GM12878 (cell line): ENCODE measurements around the gene COX6B2. TPM values are rescaled to one million over a fixed set of nuclear protein-coding genes. Genes with fewer than 3 reads are reported as not detected.

Source experiments
- ATAC-seq: fragments of 200-7000 bp; cut with Tn5 transposase; 3 replicates; pipeline ENCODE4 v1.9.1; 2020; ENCODE audit warnings: mild to moderate bottlenecking, moderate library complexity
- BruUV-seq: library from RNA; stranded (reverse); fragments of 400-500 nt; replicated peaks from 2 replicates; lab custom pipeline; 2021; lab: Mats Ljungman, UMichigan
- CTCF ChIA-PET: fragments of 300-600 bp; sonication (Branson Sonifier 250); formaldehyde crosslinking; extraction: SDS; loops from one replicate; lab custom pipeline; 2021; ENCODE audit warnings: inconsistent platforms; lab: Yijun Ruan, JAX
- POLR2A ChIA-PET: fragments of 350-600 bp; formaldehyde crosslinking; extraction: SDS; loops from one replicate; lab custom pipeline; 2021; ENCODE audit warnings: inconsistent platforms; lab: Charles Lee
- RAD21 ChIA-PET: fragments of 300-600 bp; sonication (Branson Sonifier 250); formaldehyde crosslinking; loops from one replicate; lab custom pipeline; 2023; ENCODE audit warnings: antibody characterized with exemption; ENCODE audit not compliant: unreplicated experiment; lab: Charles Lee
- SMC1A ChIA-PET: fragments of 300-600 bp; sonication (Branson Sonifier 250); formaldehyde crosslinking; loops from one replicate; lab custom pipeline; 2023; ENCODE audit not compliant: unreplicated experiment, uncharacterized antibody; lab: Charles Lee
- DNase-seq: peaks from one replicate; pipeline ENCODE4 v3.0.0-alpha.2; 2011; ENCODE audit warnings: low read depth, low spot score
- FAIRE-seq: peaks from 3 replicates; lab custom pipeline; 2011; peaks lifted over from hg19 to GRCh38; lab: Jason Lieb, UNC
- H2AFZ ChIP-seq: 2 replicates; pipeline ENCODE4 v1.6.0; 2011; ENCODE audit warnings: low read depth, low read length, control low read depth; ENCODE audit not compliant: control insufficient read depth
- H3K27ac ChIP-seq: 2 replicates; pipeline ENCODE4 v1.5.1; 2011; ENCODE audit warnings: control low read depth; ENCODE audit not compliant: control insufficient read depth, insufficient read depth
- H3K27me3 ChIP-seq, 2 experiments: replicated peaks in 1 of 2; 2 replicates each; pipeline versions ENCODE4 v1.6.0 to v1.6.1; 2011; ENCODE audit warnings: low read length in 1 of 2; ENCODE audit not compliant: control insufficient read depth in 2 of 2, insufficient read depth in 2 of 2
- H3K36me3 ChIP-seq, 2 experiments: 2 replicates each; pipeline ENCODE4 v1.5.1; 2011; ENCODE audit warnings: low read length in 1 of 2; ENCODE audit not compliant: control insufficient read depth in 2 of 2, insufficient read depth in 2 of 2
- H3K4me1 ChIP-seq: 2 replicates; pipeline ENCODE4 v1.6.1; 2011; ENCODE audit warnings: mild to moderate bottlenecking, low read length, moderate library complexity, mixed read lengths; ENCODE audit not compliant: control insufficient read depth, insufficient read depth
- H3K4me2 ChIP-seq: 2 replicates; pipeline ENCODE4 v1.6.0; 2011; ENCODE audit warnings: control low read depth; ENCODE audit not compliant: control insufficient read depth, insufficient read depth
- H3K4me3 ChIP-seq: fragments of 200-600 bp; sonication (generic); 2 replicates; pipeline ENCODE4 v1.5.1; 2016
- H3K79me2 ChIP-seq: 2 replicates; pipeline ENCODE4 v1.6.0; 2011; ENCODE audit warnings: low read length; ENCODE audit not compliant: control insufficient read depth, insufficient read depth
- H3K9ac ChIP-seq: 2 replicates; pipeline ENCODE4 v1.8.0; 2011; ENCODE audit warnings: low read length, control low read depth, mixed read lengths; ENCODE audit not compliant: control insufficient read depth, insufficient read depth
- H3K9me3 ChIP-seq: replicated peaks from 3 replicates; pipeline ENCODE4 v1.5.1; 2011; ENCODE audit warnings: mild to moderate bottlenecking, low read length; ENCODE audit not compliant: control insufficient read depth, insufficient read depth
- H4K20me1 ChIP-seq: 2 replicates; pipeline ENCODE4 v1.6.0; 2011; ENCODE audit not compliant: control insufficient read depth, insufficient read depth
- POLR2A ChIP-seq: IDR thresholded peaks from 2 replicates; pipeline ENCODE4 v1.6.1; 2011; ENCODE audit warnings: low read depth, mild to moderate bottlenecking, low read length
- SMC3 ChIP-seq: IDR thresholded peaks from 2 replicates; pipeline ENCODE4 v1.6.1; 2011; ENCODE audit warnings: low read length, improper control_type of control experiment, borderline replicate concordance
- ZNF687 ChIP-seq: fragments of 450-650 bp; IDR thresholded peaks from 2 replicates; pipeline ENCODE4 v1.6.1; 2017; ENCODE audit warnings: mild to moderate bottlenecking, moderate library complexity
- WGBS: methylation state at CpG from one replicate; pipeline ENCODE4 v1.1.6; 2016; ENCODE audit warnings: low lambda C conversion rate; ENCODE audit not compliant: insufficient replicate concordance, insufficient coverage; ENCODE audit errors: missing lambda C conversion rate; 5-methylcytosine and 5-hydroxymethylcytosine counted together
- in situ Hi-C: fragments of 300-500 bp; cut with MboI; formaldehyde crosslinking; loops from 9 replicates; pipeline ENCODE4 v1.14.3; 2018; ENCODE audit warnings: mixed read lengths
- intact Hi-C: fragments of 100-400 bp; cut with micrococcal nuclease; formaldehyde crosslinking; loops from one replicate; pipeline ENCODE4 v1.14.2; 2022; ENCODE audit not compliant: unreplicated experiment
- polyA plus RNA-seq, 11 experiments: library from polyadenylated mRNA; depleted of rRNA in 4 of 11; unstranded in 6 of 11; stranded (reverse) in 5 of 11; fragments of >200 nt; fragmentation: Nextera tagmentation in 4 of 11; fragmentation: Illumina TruSeq in 1 of 11; extraction: Ambion mirVana in 4 of 11; extraction: Trizol in 1 of 11; gene quantifications; 1 replicate in 1 of 11; 2 replicates in 10 of 11; pipeline versions ENCODE4 v1.2.1 to v1.2.3, GENCODE V29; 2011 to 2016; ENCODE audit warnings: inconsistent platforms in 2 of 11, missing spikeins in 2 of 11, low read depth in 1 of 11
- total RNA-seq, 4 experiments: library from RNA; depleted of rRNA in 3 of 4; stranded (reverse); fragments of >200 nt in 3 of 4; fragmentation: Illumina TruSeq in 1 of 4; extraction: Trizol in 1 of 4; gene quantifications; 2 replicates each; pipeline versions ENCODE4 v1.2.1 to v1.2.3, GENCODE V29; 2013 to 2021

COX6B2 gene
- total and polyA plus RNA-seq, 10 of the 15 experiments (the other 5 are each of a cell fraction or from before 2014, with no cell fraction given) = 0.05 to 0.08 (median 0.07) TPM; not detected in 6

GRCh38 chr19:55400281-55401087 lies 46.0 kb upstream of the COX6B2 start:
- DNase-seq = no peak
- Histone ChIP-seq H3K79me2 (peaks cover 20% of the 10 kb centered on the region), H3K27me3 (no peaks in the 10 kb centered on the region), H2AFZ (no peak overlapping the region), H3K4me1 (peaks cover 15% of the 10 kb centered on the region), H3K27ac (no peak overlapping the region), H3K9me3 (no peaks in the 10 kb centered on the region), H3K4me2 (no peak overlapping the region), H3K36me3 (peaks cover 17 to 22% of the 10 kb centered on the region in 2 experiments; a peak in 3 of 4 replicates), H3K9ac (no peak overlapping the region), H3K4me3 (no peak overlapping the region), H4K20me1 (peaks cover 3% of the 10 kb centered on the region)
- in situ Hi-C loops = no loop called here
- no TSS peak for BruUV-seq
- ATAC-seq = no peak
- 82% methylated on average over 14 of the region's 14 CpGs for WGBS
- POLR2A ChIA-PET = interaction anchor here (1.2 kb wide), 1 partner anchor 16 kb away, joined by 3 read pairs; no protein-coding TSS in a partner anchor
- TF ChIP-seq ZNF687 = no peak
- peak; percentile 21 for TF ChIP-seq POLR2A
- no peak for TF ChIP-seq SMC3
- SMC1A ChIA-PET = interaction anchor here (1.3 to 2.1 kb wide), 2 partner anchors 9 to 10 kb away, joined by 3 to 5 read pairs; no protein-coding TSS in a partner anchor
- no peak for FAIRE-seq
- RAD21 ChIA-PET = interaction anchor here (1.1 kb wide), 1 partner anchor 99 kb away, joined by 3 read pairs; no protein-coding TSS in a partner anchor
- CTCF ChIA-PET = no interaction called here
- intact Hi-C loops = no loop called here
